ENCODE results near the gene IQSEC1. TPM values are rescaled to one million over a fixed set of nuclear protein-coding genes. Genes with fewer than 3 reads are reported as not detected.

Gene IQSEC1
- total RNA-seq, 2 donors from 2014 or later, result 57.5 to 63.9 TPM

DNA sequence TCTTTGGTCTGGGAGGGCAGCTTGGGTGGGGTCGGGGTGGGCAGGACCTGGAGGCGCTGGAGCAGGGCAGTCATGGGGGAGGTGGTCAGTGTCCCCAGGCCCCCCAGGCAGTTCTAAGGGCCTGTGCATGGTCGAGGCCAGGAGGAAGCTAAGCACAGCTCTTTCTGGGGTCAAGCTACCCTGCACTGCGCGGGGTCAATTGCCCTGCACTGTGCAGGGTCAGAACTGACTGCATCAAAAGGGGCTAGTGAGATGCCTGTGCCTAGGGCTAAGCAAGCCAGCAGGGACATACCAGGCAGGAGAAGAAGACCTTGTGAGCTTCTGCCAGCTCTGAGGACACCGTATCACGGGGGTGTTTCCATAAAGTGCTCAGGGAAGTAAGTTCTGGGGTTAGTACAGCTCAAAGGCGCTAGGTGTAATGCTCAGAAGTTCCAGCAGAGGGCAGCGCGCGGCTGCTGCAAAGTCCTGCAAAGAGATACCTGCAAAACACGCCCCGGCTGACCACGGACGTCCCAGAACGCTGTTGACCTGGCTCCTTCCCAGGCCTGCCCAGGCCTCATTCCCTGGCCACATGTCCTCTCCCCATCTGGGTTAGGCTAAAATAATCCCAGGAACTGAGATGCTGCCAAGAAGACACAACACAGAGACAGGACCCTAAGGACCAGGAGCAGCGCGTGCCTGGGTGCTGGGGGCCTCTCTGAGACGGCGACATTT lies 18.8 kb upstream of the IQSEC1 start:
- H3K36me3 ChIP-seq, result no peaks in the 10 kb centered on the region
- H3K4me3 ChIP-seq, result peak overlapping the region in 1 of 2 donors; percentile 19
- TF ChIP-seq, protein P1, sequence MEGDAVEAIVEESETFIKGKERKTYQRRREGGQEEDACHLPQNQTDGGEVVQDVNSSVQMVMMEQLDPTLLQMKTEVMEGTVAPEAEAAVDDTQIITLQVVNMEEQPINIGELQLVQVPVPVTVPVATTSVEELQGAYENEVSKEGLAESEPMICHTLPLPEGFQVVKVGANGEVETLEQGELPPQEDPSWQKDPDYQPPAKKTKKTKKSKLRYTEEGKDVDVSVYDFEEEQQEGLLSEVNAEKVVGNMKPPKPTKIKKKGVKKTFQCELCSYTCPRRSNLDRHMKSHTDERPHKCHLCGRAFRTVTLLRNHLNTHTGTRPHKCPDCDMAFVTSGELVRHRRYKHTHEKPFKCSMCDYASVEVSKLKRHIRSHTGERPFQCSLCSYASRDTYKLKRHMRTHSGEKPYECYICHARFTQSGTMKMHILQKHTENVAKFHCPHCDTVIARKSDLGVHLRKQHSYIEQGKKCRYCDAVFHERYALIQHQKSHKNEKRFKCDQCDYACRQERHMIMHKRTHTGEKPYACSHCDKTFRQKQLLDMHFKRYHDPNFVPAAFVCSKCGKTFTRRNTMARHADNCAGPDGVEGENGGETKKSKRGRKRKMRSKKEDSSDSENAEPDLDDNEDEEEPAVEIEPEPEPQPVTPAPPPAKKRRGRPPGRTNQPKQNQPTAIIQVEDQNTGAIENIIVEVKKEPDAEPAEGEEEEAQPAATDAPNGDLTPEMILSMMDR (IDR thresholded peaks at IDR 0.05), result peak; percentile 95 to 98
- H3K4me1 ChIP-seq, result peaks cover 0 to 12% of the 10 kb centered on the region in 2 donors
- no peaks in the 10 kb centered on the region for H3K27me3 ChIP-seq
- peak; percentile 88 for DNase-seq (ENCODE audit: low spot score)
- no peaks in the 10 kb centered on the region for H3K9me3 ChIP-seq
- no peak overlapping the region for H3K27ac ChIP-seq

DNA sequence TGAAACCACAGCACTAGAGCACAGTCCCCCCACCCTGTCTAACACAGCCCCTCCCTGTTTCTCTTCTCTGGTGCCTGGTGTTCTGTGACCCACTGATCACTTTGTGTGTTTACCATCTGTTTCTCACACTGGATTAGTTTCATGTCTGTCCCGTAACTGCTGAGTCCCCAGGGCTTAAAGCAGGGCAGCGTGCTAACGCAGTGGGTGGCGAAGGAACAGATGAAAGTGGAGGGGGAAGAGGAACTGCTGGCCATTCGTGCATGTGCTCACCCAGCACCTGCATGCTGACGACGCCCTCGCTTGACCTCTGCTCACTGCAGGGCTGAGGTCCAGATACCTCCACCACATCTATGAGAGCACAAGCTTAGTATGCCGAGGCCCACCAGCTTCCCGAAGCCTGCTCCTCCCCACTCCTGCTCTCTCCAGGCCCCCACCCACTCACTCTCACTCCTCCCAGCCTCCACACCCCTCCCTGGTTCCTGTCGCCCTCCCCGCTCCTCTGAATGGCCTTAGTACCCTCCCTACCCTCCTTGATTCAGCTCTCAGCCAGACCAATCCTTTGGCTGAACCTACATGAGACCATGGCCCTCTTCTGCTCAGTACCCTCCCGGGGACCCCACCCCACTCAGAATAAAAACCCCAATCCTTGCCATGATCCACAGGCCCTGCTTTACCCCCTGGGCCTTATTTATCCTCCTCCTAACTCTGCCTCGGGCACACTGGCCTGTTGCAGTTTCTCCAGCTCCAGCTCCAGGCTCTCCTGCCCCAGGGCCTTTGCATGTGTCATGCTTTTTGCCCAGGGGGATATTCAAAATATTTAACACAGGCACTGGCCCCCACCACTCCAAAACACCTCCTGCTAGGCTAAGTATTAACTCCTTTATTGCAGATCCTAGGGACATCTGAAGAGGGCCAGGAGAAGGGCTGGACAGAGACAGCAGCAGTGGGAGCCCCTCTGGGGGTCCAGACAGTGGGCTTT lies 15.1 kb upstream of the IQSEC1 start:
- Histone ChIP-seq H3K4me3 (no peak overlapping the region), H3K4me1 (peaks cover 0 to 12% of the 10 kb centered on the region in 2 donors), H3K27ac (no peak overlapping the region), H3K36me3 (no peaks in the 10 kb centered on the region), H3K9me3 (no peaks in the 10 kb centered on the region), H3K27me3 (no peaks in the 10 kb centered on the region)
- TF ChIP-seq, protein P1 (IDR thresholded peaks at IDR 0.05), result no peak
- DNase-seq (ENCODE audit: low spot score), result no peak

DNA sequence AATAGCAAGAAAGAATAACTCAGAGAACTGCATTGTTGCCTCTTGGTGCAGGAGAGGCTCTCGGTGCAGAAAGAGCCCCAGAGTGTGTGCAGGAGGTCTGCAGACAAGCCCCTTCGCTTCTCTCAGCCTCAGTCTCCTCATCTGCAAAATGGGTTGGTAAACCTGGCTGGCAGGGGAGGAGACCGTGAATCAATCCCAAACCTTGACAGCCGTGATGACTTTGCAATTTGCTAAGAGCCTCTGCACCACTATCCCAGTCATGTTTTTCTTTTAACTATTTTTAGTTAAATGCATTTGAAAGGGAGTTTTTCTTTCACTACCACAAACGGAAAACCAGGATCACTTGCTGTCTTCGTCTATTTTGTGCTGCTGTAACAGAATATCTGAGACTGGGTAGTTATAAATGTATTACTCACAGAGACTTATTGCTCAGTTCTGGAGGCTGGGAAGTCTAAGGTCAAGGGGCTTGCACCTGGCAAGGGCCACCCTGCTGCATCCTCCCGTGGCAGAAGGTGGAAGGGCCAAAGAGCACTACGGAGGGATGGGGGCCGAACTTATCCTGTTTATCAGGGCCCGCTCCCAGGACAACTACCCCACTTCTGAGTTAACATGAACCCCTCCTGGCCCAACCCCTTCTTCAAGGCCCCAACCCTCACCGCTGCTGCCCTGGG lies 14.2 kb upstream of the IQSEC1 start:
- Histone ChIP-seq H3K27me3 (no peaks in the 10 kb centered on the region), H3K4me3 (no peak overlapping the region), H3K36me3 (no peaks in the 10 kb centered on the region), H3K27ac (no peak overlapping the region), H3K9me3 (no peaks in the 10 kb centered on the region), H3K4me1 (peaks cover 0 to 9% of the 10 kb centered on the region in 2 donors)
- no peak for DNase-seq (ENCODE audit: low spot score)
- TF ChIP-seq, protein P1 (IDR thresholded peaks at IDR 0.05), result no peak

DNA sequence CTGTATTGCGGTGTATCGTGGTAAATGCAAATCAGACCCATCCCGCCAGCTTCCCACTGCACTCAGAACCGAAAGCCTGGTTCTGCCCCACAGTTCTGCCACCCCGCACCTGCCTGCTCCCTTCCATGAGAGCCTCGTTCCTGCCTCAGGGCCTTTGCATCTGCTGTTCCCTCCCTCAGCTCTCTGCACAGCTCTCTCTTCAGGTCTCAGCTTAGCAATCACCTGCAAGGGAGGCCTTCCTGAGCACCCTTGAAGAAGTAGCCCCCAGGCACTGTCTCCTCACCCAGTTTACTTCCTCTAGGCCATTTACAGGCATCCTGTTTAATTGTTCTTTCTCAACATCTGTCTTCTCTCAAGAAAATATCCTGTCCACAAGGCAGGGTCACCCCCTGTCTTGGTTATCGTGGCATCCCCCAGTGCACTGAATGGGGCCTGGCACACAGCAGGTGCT lies 13.3 kb upstream of the IQSEC1 start:
- TF ChIP-seq, protein P1 (IDR thresholded peaks at IDR 0.05), result no peak
- Histone ChIP-seq H3K27ac (no peak overlapping the region), H3K9me3 (no peaks in the 10 kb centered on the region), H3K4me1 (peaks cover 0 to 8% of the 10 kb centered on the region in 2 donors), H3K36me3 (no peaks in the 10 kb centered on the region), H3K27me3 (no peaks in the 10 kb centered on the region), H3K4me3 (no peak overlapping the region)
- no peak for DNase-seq (ENCODE audit: low spot score)

DNA sequence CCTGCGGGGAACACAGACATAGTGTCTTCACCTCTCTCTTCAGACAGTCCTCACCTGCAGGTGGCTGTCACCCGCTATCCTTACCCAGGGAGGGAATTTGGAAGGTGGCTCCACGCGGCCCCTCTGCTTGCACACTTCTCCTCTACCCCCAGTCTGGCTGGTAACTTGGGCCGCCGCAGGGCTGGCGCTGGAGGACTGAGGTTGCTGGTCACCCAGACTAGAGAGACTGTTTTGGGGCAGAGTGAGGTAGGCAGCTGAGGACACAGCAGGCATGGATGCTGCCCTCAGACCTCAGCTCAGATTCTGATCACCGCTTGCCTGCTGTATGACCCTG lies 12.6 kb upstream of the IQSEC1 start:
- Histone ChIP-seq H3K27me3 (no peaks in the 10 kb centered on the region), H3K27ac (no peak overlapping the region), H3K36me3 (no peaks in the 10 kb centered on the region), H3K4me1 (peaks cover 0 to 16% of the 10 kb centered on the region in 2 donors), H3K4me3 (no peak overlapping the region), H3K9me3 (no peaks in the 10 kb centered on the region)
- no peak for DNase-seq (ENCODE audit: low spot score)
- TF ChIP-seq, protein P1 (IDR thresholded peaks at IDR 0.05), result no peak
